OCI-LY3 (cell line): Measurements from ENCODE around the gene WDR45.

Experiments
- H2AFZ ChIP-seq: fragments of 200-600, 300-600 bp; shearing (Covaris generic); 2 replicates; pipeline ENCODE4 v1.6.0; 2014; ENCODE audit warnings: antibody characterized with exemption, low read depth, low read length
- H3K27ac ChIP-seq: fragments of 200-600, 300-600 bp; sonication (generic); 2 replicates; pipeline ENCODE4 v1.5.1; 2014; ENCODE audit warnings: mild to moderate bottlenecking, low read length, moderate library complexity, mixed read lengths
- H3K27me3 ChIP-seq: fragments of 200-600, 300-600 bp; sonication (generic); 2 replicates; pipeline ENCODE4 v1.6.1; 2014; ENCODE audit warnings: low read depth, low read length, mixed read lengths
- H3K36me3 ChIP-seq: fragments of 200-600, 300-600 bp; sonication (generic); replicated peaks from 2 replicates; pipeline ENCODE3; 2014; ENCODE audit warnings: low read depth, low read length, mixed read lengths
- H3K4me1 ChIP-seq: fragments of 300-600, 200-600 bp; sonication (generic); 2 replicates; pipeline ENCODE4 v1.6.1; 2014; ENCODE audit warnings: low read length, mixed read lengths
- H3K4me2 ChIP-seq: fragments of 200-600, 300-600 bp; sonication (generic); 2 replicates; pipeline ENCODE4 v1.6.1; 2014; ENCODE audit warnings: low read length, mixed read lengths
- H3K4me3 ChIP-seq: fragments of 300-600, 200-600 bp; sonication (generic); 2 replicates; pipeline ENCODE4 v1.5.1; 2014; ENCODE audit warnings: antibody characterized with exemption, mild to moderate bottlenecking, low read length, moderate library complexity
- H3K79me2 ChIP-seq: fragments of 300-600, 200-600 bp; shearing (Covaris generic); 2 replicates; pipeline ENCODE4 v1.6.1; 2014; ENCODE audit warnings: mild to moderate bottlenecking, low read length, mixed read lengths
- H3K9ac ChIP-seq: fragments of 300-600, 200-600 bp; shearing (Covaris generic); 2 replicates; pipeline ENCODE4 v1.6.0; 2014; ENCODE audit warnings: mild to moderate bottlenecking, low read length, moderate library complexity
- H3K9me3 ChIP-seq: fragments of 200-600, 300-600 bp; shearing (Covaris generic); 2 replicates; pipeline ENCODE4 v1.6.1; 2014; ENCODE audit warnings: low read length, mixed read lengths; ENCODE audit not compliant: insufficient read depth
- H4K20me1 ChIP-seq: fragments of 200-600, 300-600 bp; sonication (generic); 2 replicates; pipeline ENCODE4 v1.6.1; 2016; ENCODE audit warnings: low read length, mixed read lengths; ENCODE audit not compliant: insufficient read depth
- EZH2phosphoT487 ChIP-seq: fragments of 200-600 bp; shearing (Covaris generic); IDR thresholded peaks from 2 replicates; pipeline ENCODE4 v1.6.1; 2018; ENCODE audit warnings: antibody characterized with exemption, mixed run types, low read depth
- TF ChIP-seq, protein P1 (sequence below): fragments of 200-600, 300-600 bp; sonication (generic); IDR thresholded peaks from 2 replicates; pipeline ENCODE4 v1.5.1; 2014; ENCODE audit warnings: antibody characterized with exemption, low read length, low read depth

WDR45 gene

GRCh38 chrX:49053223-49054072, 26.2 kb downstream of the WDR45 start:
- no peaks in the 10 kb centered on the region for H3K9me3 ChIP-seq
- peak overlapping the region; percentile 94 for H3K4me3 ChIP-seq
- H4K20me1 ChIP-seq: no peaks in the 10 kb centered on the region
- peak overlapping the region; percentile 58 for H3K27ac ChIP-seq
- peaks cover 9% of the 10 kb centered on the region; the same call in 1 of the 2 replicates for H3K4me1 ChIP-seq
- H2AFZ ChIP-seq: peak overlapping the region; percentile 92
- H3K9ac ChIP-seq: peak overlapping the region; percentile 88
- no peaks in the 10 kb centered on the region for H3K36me3 ChIP-seq
- H3K27me3 ChIP-seq: no peaks in the 10 kb centered on the region
- H3K4me2 ChIP-seq: peak overlapping the region; percentile 89
- TF ChIP-seq, protein P1, sequence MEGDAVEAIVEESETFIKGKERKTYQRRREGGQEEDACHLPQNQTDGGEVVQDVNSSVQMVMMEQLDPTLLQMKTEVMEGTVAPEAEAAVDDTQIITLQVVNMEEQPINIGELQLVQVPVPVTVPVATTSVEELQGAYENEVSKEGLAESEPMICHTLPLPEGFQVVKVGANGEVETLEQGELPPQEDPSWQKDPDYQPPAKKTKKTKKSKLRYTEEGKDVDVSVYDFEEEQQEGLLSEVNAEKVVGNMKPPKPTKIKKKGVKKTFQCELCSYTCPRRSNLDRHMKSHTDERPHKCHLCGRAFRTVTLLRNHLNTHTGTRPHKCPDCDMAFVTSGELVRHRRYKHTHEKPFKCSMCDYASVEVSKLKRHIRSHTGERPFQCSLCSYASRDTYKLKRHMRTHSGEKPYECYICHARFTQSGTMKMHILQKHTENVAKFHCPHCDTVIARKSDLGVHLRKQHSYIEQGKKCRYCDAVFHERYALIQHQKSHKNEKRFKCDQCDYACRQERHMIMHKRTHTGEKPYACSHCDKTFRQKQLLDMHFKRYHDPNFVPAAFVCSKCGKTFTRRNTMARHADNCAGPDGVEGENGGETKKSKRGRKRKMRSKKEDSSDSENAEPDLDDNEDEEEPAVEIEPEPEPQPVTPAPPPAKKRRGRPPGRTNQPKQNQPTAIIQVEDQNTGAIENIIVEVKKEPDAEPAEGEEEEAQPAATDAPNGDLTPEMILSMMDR: no peak
- no peak for TF ChIP-seq EZH2phosphoT487
- peaks cover 3% of the 10 kb centered on the region; the same call in 1 of the 2 replicates for H3K79me2 ChIP-seq

DNA sequence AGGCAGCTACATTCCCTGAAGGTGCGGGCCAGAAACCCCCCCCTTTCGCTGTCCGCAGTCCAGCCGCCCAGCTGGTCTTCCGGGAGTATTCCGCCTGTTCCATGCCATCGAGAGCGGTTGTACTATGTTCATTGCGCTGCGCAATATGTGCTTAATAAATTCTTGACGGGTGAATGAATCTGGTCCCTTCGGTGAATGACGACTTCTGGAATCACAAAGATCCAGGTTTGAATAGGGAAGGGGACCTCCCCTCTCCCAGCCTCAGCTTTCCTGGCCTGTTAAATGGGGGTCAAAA, 35.8 kb downstream of the WDR45 start:
- Histone ChIP-seq H3K27ac (no peak overlapping the region), H3K36me3 (peaks cover 3% of the 10 kb centered on the region), H3K9me3 (no peaks in the 10 kb centered on the region), H3K4me2 (peak overlapping the region; percentile 94), H3K4me3 (peak overlapping the region; percentile 80), H3K79me2 (peaks cover 25% of the 10 kb centered on the region), H3K4me1 (peaks cover 26% of the 10 kb centered on the region), H3K9ac (peak overlapping the region; percentile 73), H2AFZ (peak overlapping the region; percentile 94), H4K20me1 (no peaks in the 10 kb centered on the region), H3K27me3 (no peaks in the 10 kb centered on the region)
- TF ChIP-seq, protein P1: no peak
- TF ChIP-seq EZH2phosphoT487: no peak

- Histone ChIP-seq H3K9me3 (no peaks in the 10 kb centered on the region), H4K20me1 (no peaks in the 10 kb centered on the region), H3K9ac (peak within 1 kb of the TSS; percentile 97), H3K27me3 (no peaks in the 10 kb centered on the region), H3K4me3 (peak within 1 kb of the TSS; percentile 98), H2AFZ (peak within 1 kb of the TSS; percentile 94), H3K4me2 (peak within 1 kb of the TSS; percentile 99), H3K4me1 (peaks cover 26% of the 10 kb centered on the region), H3K79me2 (peaks cover 25% of the 10 kb centered on the region), H3K27ac (peak within 1 kb of the TSS; percentile 76), H3K36me3 (peaks cover 9% of the 10 kb centered on the region)
- no peak for TF ChIP-seq EZH2phosphoT487
- TF ChIP-seq, protein P1: peak; percentile 62
These were observed 36.3 kb downstream of the WDR45 start, which contains the start of gene TFE3 for GRCh38 chrX:49043220-49043986. Gene TFE3 (minus strand): TSS chrX:49043357. CDS start chrX:49043226, 131 bp downstream.
